PC-9 (cell line): ENCODE results near the gene CLDN6.

Experiments used
- EZH2 ChIP-seq: fragments of 200-600 bp; sonication (generic); IDR thresholded peaks from 2 replicates; pipeline ENCODE4 v1.8.0; 2017; ENCODE audit warnings: antibody characterized with exemption, low read depth
- TF ChIP-seq, protein P1 (sequence below): fragments of 200-600 bp; sonication (generic); conservative IDR thresholded peaks from 2 replicates; pipeline ENCODE4 v1.6.1; 2017; ENCODE audit warnings: mixed run types, antibody characterized with exemption, mild to moderate bottlenecking, moderate library complexity

DNA sequence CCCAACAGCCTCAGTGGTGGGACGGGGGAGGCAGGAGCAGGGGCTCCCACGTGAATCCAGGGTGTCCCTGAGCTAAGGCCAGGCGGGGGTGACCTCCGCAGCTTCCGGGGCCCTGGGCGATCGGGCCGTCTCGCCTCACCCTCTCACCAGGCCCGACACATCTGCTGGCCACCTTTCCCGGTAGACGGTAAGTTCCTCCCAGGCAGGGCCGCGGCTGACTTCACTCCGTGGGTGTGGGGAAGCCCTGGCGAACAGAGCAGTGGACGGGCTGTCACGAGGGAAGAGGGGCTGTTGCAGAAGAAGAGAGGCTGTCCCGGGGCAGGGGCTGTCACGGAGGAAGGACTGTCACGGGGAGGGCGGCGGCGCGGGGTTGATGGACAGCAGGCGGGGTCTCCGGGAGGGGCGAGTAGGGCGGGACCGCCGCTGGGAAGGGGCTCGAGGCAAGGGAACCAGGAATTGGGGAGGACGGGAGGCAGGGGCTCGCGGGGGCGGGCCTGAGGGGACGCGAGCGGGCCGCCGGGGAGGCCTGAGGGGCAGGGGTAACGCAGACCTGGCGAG lies 38.2 kb downstream of the CLDN6 start:
- TF ChIP-seq, protein P1, sequence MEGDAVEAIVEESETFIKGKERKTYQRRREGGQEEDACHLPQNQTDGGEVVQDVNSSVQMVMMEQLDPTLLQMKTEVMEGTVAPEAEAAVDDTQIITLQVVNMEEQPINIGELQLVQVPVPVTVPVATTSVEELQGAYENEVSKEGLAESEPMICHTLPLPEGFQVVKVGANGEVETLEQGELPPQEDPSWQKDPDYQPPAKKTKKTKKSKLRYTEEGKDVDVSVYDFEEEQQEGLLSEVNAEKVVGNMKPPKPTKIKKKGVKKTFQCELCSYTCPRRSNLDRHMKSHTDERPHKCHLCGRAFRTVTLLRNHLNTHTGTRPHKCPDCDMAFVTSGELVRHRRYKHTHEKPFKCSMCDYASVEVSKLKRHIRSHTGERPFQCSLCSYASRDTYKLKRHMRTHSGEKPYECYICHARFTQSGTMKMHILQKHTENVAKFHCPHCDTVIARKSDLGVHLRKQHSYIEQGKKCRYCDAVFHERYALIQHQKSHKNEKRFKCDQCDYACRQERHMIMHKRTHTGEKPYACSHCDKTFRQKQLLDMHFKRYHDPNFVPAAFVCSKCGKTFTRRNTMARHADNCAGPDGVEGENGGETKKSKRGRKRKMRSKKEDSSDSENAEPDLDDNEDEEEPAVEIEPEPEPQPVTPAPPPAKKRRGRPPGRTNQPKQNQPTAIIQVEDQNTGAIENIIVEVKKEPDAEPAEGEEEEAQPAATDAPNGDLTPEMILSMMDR = no peak
- no peak for TF ChIP-seq EZH2
